Lower leg skin (tissue), 3 donors: ENCODE data around the gene KIF13A.
"Not testable (repeated sequence)": the region's sequence is repeated elsewhere in the genome, so short reads cannot be mapped to it uniquely, and the experiment has no call there.

Source experiments
- CTCF ChIP-seq, 3 donors: fragments of 450-650 bp; IDR thresholded peaks; one replicate each; pipeline ENCODE4 v1.5.1; 2016; ENCODE audit warnings: antibody characterized with exemption in 3 of 3, mild to moderate bottlenecking in 3 of 3, moderate library complexity in 2 of 3
- POLR2A ChIP-seq, 2 donors: fragments of 450-650 bp; IDR thresholded peaks; one replicate each; pipeline ENCODE4 v1.6.1; 2016 to 2017; ENCODE audit warnings: antibody characterized with exemption in 2 of 2, mild to moderate bottlenecking in 1 of 2, moderate library complexity in 1 of 2

- not testable (repeated sequence) for TF ChIP-seq CTCF, POLR2A (IDR thresholded peaks at IDR 0.05)
Measured at GRCh38 chr6:17844967-17845366, 142.5 kb downstream of the KIF13A start.
